Measurements from ENCODE around the gene ARHGAP10.

ARHGAP10 gene

GRCh38 chr4:148064451-148064850 is 332.6 kb downstream of the ARHGAP10 start:
- H3K27me3 ChIP-seq (ENCODE audit: control insufficient read depth, insufficient read depth, low read length) = no peaks in the 10 kb centered on the region
- H3K9ac ChIP-seq (ENCODE audit: low read depth, low read length) = no peak overlapping the region
- no peaks in the 10 kb centered on the region for H3K36me3 ChIP-seq (ENCODE audit: control insufficient read depth, insufficient read depth, low read length)
- peaks cover 14% of the 10 kb centered on the region for H3K4me1 ChIP-seq (ENCODE audit: control insufficient read depth, insufficient read depth, low read length)
- no peak overlapping the region for H3K4me3 ChIP-seq (ENCODE audit: low read depth, low read length)
- no peaks in the 10 kb centered on the region for H3K9me3 ChIP-seq (ENCODE audit: control insufficient read depth, insufficient read depth, low read length)

GRCh38 chr4:148065075-148065474 is 333.2 kb downstream of the ARHGAP10 start:
- Histone ChIP-seq H3K4me1 (ENCODE audit: control insufficient read depth, insufficient read depth, low read length) (peaks cover 14% of the 10 kb centered on the region), H3K9ac (ENCODE audit: low read depth, low read length) (no peak overlapping the region), H3K27me3 (ENCODE audit: control insufficient read depth, insufficient read depth, low read length) (no peaks in the 10 kb centered on the region), H3K36me3 (ENCODE audit: control insufficient read depth, insufficient read depth, low read length) (no peaks in the 10 kb centered on the region), H3K9me3 (ENCODE audit: control insufficient read depth, insufficient read depth, low read length) (no peaks in the 10 kb centered on the region), H3K4me3 (ENCODE audit: low read depth, low read length) (no peak overlapping the region)

DNA sequence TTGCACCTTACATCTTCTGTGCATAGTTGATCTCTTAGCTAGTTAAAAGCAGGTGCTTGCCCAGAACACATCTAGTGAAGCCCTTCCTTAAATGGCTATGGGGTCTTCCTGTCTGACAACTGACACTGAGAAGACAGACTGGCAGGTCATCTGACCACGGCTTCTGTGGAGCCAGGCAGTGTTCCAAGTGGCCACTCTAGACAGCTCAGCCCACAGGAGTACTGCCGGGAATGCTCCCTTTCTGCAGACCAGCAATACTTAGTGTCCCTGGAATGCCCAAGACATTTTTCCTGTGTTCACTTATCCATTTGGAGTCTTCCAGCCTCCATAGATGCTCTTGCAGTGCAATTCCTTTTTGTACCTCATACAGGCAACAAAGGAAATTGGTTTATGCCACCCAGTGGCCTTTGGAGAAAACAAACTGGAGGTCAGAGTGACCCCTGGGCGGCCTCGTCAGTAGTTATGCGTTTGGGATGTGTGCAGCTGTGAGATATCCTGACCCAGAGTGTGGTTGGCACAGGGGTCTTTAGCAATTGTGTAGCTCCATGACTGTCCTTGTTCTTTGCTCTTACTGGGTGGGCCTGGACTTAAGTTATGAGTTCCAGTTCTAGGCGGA is 335.5 kb downstream of the ARHGAP10 start:
- Histone ChIP-seq H3K9ac (ENCODE audit: low read depth, low read length) (no peak overlapping the region), H3K36me3 (ENCODE audit: control insufficient read depth, insufficient read depth, low read length) (no peaks in the 10 kb centered on the region), H3K27me3 (ENCODE audit: control insufficient read depth, insufficient read depth, low read length) (no peaks in the 10 kb centered on the region), H3K4me1 (ENCODE audit: control insufficient read depth, insufficient read depth, low read length) (peaks cover 3% of the 10 kb centered on the region), H3K9me3 (ENCODE audit: control insufficient read depth, insufficient read depth, low read length) (no peaks in the 10 kb centered on the region), H3K4me3 (ENCODE audit: low read depth, low read length) (no peak overlapping the region)

- H3K4me3 ChIP-seq (ENCODE audit: low read depth, low read length) = no peak overlapping the region
- H3K4me1 ChIP-seq (ENCODE audit: control insufficient read depth, insufficient read depth, low read length) = peaks cover 3% of the 10 kb centered on the region
- H3K9me3 ChIP-seq (ENCODE audit: control insufficient read depth, insufficient read depth, low read length) = no peaks in the 10 kb centered on the region
- no peak overlapping the region for H3K9ac ChIP-seq (ENCODE audit: low read depth, low read length)
- H3K36me3 ChIP-seq (ENCODE audit: control insufficient read depth, insufficient read depth, low read length) = no peaks in the 10 kb centered on the region
- H3K27me3 ChIP-seq (ENCODE audit: control insufficient read depth, insufficient read depth, low read length) = no peaks in the 10 kb centered on the region
These were observed 336.4 kb downstream of the ARHGAP10 start for GRCh38 chr4:148068065-148068911.

- H3K4me3 ChIP-seq (ENCODE audit: low read depth, low read length) = no peak overlapping the region
- H3K4me1 ChIP-seq (ENCODE audit: control insufficient read depth, insufficient read depth, low read length) = peaks cover 3% of the 10 kb centered on the region
- H3K9me3 ChIP-seq (ENCODE audit: control insufficient read depth, insufficient read depth, low read length) = peaks cover 3% of the 10 kb centered on the region
- H3K9ac ChIP-seq (ENCODE audit: low read depth, low read length) = no peak overlapping the region
- H3K36me3 ChIP-seq (ENCODE audit: control insufficient read depth, insufficient read depth, low read length) = no peaks in the 10 kb centered on the region
- no peaks in the 10 kb centered on the region for H3K27me3 ChIP-seq (ENCODE audit: control insufficient read depth, insufficient read depth, low read length)
These were observed 337.4 kb downstream of the ARHGAP10 start for GRCh38 chr4:148069086-148069894.

DNA sequence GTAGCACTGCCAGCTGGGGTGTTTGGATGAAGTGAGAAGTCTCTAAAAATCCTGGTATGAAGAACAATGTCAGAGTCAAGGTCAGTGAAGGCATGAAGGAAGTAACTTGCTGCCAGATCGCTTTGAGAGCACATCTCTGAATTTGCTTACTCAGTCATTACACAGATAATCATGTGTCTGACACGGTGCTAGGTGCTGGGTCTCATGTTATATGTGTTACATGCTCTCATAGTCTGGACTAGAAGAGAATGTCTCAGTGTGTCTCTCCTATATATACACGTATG is 337.9 kb downstream of the ARHGAP10 start:
- H3K9ac ChIP-seq (ENCODE audit: low read depth, low read length) = no peak overlapping the region
- peaks cover 3% of the 10 kb centered on the region for H3K4me1 ChIP-seq (ENCODE audit: control insufficient read depth, insufficient read depth, low read length)
- H3K9me3 ChIP-seq (ENCODE audit: control insufficient read depth, insufficient read depth, low read length) = peaks cover 5% of the 10 kb centered on the region
- no peak overlapping the region for H3K4me3 ChIP-seq (ENCODE audit: low read depth, low read length)
- H3K27me3 ChIP-seq (ENCODE audit: control insufficient read depth, insufficient read depth, low read length) = no peaks in the 10 kb centered on the region
- no peaks in the 10 kb centered on the region for H3K36me3 ChIP-seq (ENCODE audit: control insufficient read depth, insufficient read depth, low read length)

GRCh38 chr4:148071009-148071408 is 339.1 kb downstream of the ARHGAP10 start:
- Histone ChIP-seq H3K9ac (ENCODE audit: low read depth, low read length) (no peak overlapping the region), H3K36me3 (ENCODE audit: control insufficient read depth, insufficient read depth, low read length) (no peaks in the 10 kb centered on the region), H3K27me3 (ENCODE audit: control insufficient read depth, insufficient read depth, low read length) (no peaks in the 10 kb centered on the region), H3K4me3 (ENCODE audit: low read depth, low read length) (no peak overlapping the region), H3K9me3 (ENCODE audit: control insufficient read depth, insufficient read depth, low read length) (peaks cover 5% of the 10 kb centered on the region), H3K4me1 (ENCODE audit: control insufficient read depth, insufficient read depth, low read length) (peaks cover 3% of the 10 kb centered on the region)

DNA sequence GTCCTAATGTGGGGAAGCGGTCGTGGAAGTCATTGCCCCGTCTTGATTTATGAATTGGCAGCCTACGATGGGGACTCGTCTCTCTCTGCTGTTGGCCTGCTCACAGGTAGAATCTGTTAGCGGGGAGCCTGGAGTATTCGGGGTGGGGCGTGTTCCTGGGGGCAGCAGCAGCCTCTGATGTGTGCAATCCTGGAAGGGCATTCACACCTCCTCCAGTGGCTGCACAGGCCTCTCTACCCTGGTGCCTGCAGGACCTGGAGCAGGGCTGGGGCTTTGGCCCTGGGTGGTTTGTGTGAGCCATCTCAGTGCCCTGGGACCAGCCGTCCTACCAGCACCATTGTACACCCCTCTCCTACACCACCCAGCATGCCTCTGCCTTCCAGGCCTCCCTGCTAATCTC is 340.9 kb downstream of the ARHGAP10 start:
- H3K4me3 ChIP-seq (ENCODE audit: low read depth, low read length) = no peak overlapping the region
- peaks cover 2% of the 10 kb centered on the region for H3K4me1 ChIP-seq (ENCODE audit: control insufficient read depth, insufficient read depth, low read length)
- no peaks in the 10 kb centered on the region for H3K36me3 ChIP-seq (ENCODE audit: control insufficient read depth, insufficient read depth, low read length)
- H3K9me3 ChIP-seq (ENCODE audit: control insufficient read depth, insufficient read depth, low read length) = peaks cover 5% of the 10 kb centered on the region
- H3K9ac ChIP-seq (ENCODE audit: low read depth, low read length) = no peak overlapping the region
- no peaks in the 10 kb centered on the region for H3K27me3 ChIP-seq (ENCODE audit: control insufficient read depth, insufficient read depth, low read length)

DNA sequence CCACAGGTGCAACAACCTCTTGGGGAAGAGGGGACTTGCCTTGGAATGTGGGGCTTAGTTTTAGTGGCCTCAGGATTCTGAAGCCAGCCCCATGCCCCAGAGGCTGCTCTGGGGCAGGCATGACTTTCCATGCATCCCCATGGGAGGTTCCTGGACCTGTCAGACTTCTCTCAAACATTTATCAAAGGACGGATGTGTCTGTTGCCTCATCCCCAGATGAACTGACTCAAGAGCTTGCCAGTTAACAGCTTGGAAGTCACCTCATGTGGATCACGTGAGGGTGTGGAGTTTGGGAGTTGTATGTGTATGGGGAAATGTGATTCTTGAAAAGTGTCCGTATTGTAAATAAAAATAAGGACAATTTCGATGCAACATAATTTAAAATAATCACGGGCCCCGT is 341.5 kb downstream of the ARHGAP10 start:
- H3K4me1 ChIP-seq (ENCODE audit: control insufficient read depth, insufficient read depth, low read length) = no peaks in the 10 kb centered on the region
- peaks cover 5% of the 10 kb centered on the region for H3K9me3 ChIP-seq (ENCODE audit: control insufficient read depth, insufficient read depth, low read length)
- H3K36me3 ChIP-seq (ENCODE audit: control insufficient read depth, insufficient read depth, low read length) = no peaks in the 10 kb centered on the region
- H3K27me3 ChIP-seq (ENCODE audit: control insufficient read depth, insufficient read depth, low read length) = no peaks in the 10 kb centered on the region
- H3K9ac ChIP-seq (ENCODE audit: low read depth, low read length) = no peak overlapping the region
- no peak overlapping the region for H3K4me3 ChIP-seq (ENCODE audit: low read depth, low read length)

- Histone ChIP-seq H3K36me3 (ENCODE audit: control insufficient read depth, insufficient read depth, low read length) (no peaks in the 10 kb centered on the region), H3K9me3 (ENCODE audit: control insufficient read depth, insufficient read depth, low read length) (peaks cover 5% of the 10 kb centered on the region), H3K4me1 (ENCODE audit: control insufficient read depth, insufficient read depth, low read length) (no peaks in the 10 kb centered on the region), H3K4me3 (ENCODE audit: low read depth, low read length) (no peak overlapping the region), H3K27me3 (ENCODE audit: control insufficient read depth, insufficient read depth, low read length) (no peaks in the 10 kb centered on the region), H3K9ac (ENCODE audit: low read depth, low read length) (no peak overlapping the region)
These were observed 342.6 kb downstream of the ARHGAP10 start for GRCh38 chr4:148074462-148074861.

- H3K4me1 ChIP-seq (ENCODE audit: control insufficient read depth, insufficient read depth, low read length) = no peaks in the 10 kb centered on the region
- peaks cover 5% of the 10 kb centered on the region for H3K9me3 ChIP-seq (ENCODE audit: control insufficient read depth, insufficient read depth, low read length)
- no peak overlapping the region for H3K4me3 ChIP-seq (ENCODE audit: low read depth, low read length)
- no peak overlapping the region for H3K9ac ChIP-seq (ENCODE audit: low read depth, low read length)
- no peaks in the 10 kb centered on the region for H3K36me3 ChIP-seq (ENCODE audit: control insufficient read depth, insufficient read depth, low read length)
- H3K27me3 ChIP-seq (ENCODE audit: control insufficient read depth, insufficient read depth, low read length) = no peaks in the 10 kb centered on the region
These were observed 343.6 kb downstream of the ARHGAP10 start for GRCh38 chr4:148075438-148075837.

- H3K9me3 ChIP-seq (ENCODE audit: control insufficient read depth, insufficient read depth, low read length) = peaks cover 5% of the 10 kb centered on the region
- H3K36me3 ChIP-seq (ENCODE audit: control insufficient read depth, insufficient read depth, low read length) = no peaks in the 10 kb centered on the region
- H3K27me3 ChIP-seq (ENCODE audit: control insufficient read depth, insufficient read depth, low read length) = no peaks in the 10 kb centered on the region
- no peaks in the 10 kb centered on the region for H3K4me1 ChIP-seq (ENCODE audit: control insufficient read depth, insufficient read depth, low read length)
- H3K9ac ChIP-seq (ENCODE audit: low read depth, low read length) = no peak overlapping the region
- H3K4me3 ChIP-seq (ENCODE audit: low read depth, low read length) = no peak overlapping the region
These were observed 345.1 kb downstream of the ARHGAP10 start for GRCh38 chr4:148076964-148077363.
